Measurements from ENCODE around the gene IL9R. TPM values are rescaled to one million over a fixed set of nuclear protein-coding genes. Genes with fewer than 3 reads are reported as not detected.
A peak's percentile ranks its signal among the peaks of the same experiment; 100 is the strongest.
"Not testable (repeated sequence)": the region's sequence is repeated elsewhere in the genome, so short reads cannot be mapped to it uniquely, and the experiment has no call there.

The IL9R gene
- total RNA-seq, 2 donors from 2014 or later: 0.31 to 0.62 TPM

GRCh38 chrX:155968326-155968661, 29.2 kb upstream of the IL9R start:
- H3K4me1 ChIP-seq (ENCODE audit: control insufficient read depth, insufficient read depth, low read length): no peaks in the 10 kb centered on the region
- Mint-ChIP-seq H3K4me3 (no peak overlapping the region), H3K9me3 (peaks cover 85% of the 10 kb centered on the region), H3K36me3 (ENCODE audit: low read depth) (no peaks in the 10 kb centered on the region), H3K27me3 (ENCODE audit: insufficient read depth) (no peaks in the 10 kb centered on the region), H3K4me1 (no peaks in the 10 kb centered on the region), H3K27ac (no peak overlapping the region)
- no peaks in the 10 kb centered on the region for H3K36me3 ChIP-seq (ENCODE audit: control insufficient read depth, insufficient read depth, low read length)
- DNase-seq: no peak
- H3K27ac ChIP-seq (ENCODE audit: low read depth, low read length): no peak overlapping the region
- H3K9me3 ChIP-seq (ENCODE audit: control insufficient read depth, low read length): peaks cover 47% of the 10 kb centered on the region
- 64% methylated on average over 1 of the region's 1 CpG; no CpG with 5 or more reads in 1 of the 2 experiments for WGBS, 2 experiments (ENCODE audit: insufficient coverage in 1 of 2, insufficient read length in 1 of 2)
- TF ChIP-seq, protein P1, sequence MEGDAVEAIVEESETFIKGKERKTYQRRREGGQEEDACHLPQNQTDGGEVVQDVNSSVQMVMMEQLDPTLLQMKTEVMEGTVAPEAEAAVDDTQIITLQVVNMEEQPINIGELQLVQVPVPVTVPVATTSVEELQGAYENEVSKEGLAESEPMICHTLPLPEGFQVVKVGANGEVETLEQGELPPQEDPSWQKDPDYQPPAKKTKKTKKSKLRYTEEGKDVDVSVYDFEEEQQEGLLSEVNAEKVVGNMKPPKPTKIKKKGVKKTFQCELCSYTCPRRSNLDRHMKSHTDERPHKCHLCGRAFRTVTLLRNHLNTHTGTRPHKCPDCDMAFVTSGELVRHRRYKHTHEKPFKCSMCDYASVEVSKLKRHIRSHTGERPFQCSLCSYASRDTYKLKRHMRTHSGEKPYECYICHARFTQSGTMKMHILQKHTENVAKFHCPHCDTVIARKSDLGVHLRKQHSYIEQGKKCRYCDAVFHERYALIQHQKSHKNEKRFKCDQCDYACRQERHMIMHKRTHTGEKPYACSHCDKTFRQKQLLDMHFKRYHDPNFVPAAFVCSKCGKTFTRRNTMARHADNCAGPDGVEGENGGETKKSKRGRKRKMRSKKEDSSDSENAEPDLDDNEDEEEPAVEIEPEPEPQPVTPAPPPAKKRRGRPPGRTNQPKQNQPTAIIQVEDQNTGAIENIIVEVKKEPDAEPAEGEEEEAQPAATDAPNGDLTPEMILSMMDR (conservative IDR thresholded peaks at IDR 0.05): no peak
- no peak overlapping the region for H3K4me3 ChIP-seq (ENCODE audit: low read length)
- H3K9ac ChIP-seq (ENCODE audit: extremely low read depth, low read length, poor library complexity, severe bottlenecking): no peak overlapping the region
- no peaks in the 10 kb centered on the region for H3K27me3 ChIP-seq (ENCODE audit: control insufficient read depth, insufficient read depth, low read length, poor library complexity, severe bottlenecking)

DNA sequence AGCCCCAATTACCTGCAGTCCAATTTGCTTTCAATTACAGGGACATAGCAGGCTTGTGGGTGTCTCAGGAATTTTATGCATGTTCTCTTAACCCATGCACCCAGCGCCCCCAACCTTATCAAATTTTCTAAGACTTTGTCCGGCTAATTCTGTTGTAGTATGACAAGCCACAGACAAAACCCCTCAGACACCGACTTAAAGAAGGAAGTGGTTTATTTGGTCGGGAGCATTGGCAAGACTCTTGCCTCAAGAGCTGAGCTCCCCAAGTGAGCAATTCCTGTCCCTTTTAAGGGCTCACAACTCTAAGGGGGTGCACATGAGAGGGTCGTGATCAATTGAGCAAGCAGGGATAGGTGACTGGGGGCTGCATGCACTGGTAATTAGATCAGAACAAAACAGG, 28.7 kb upstream of the IL9R start:
- DNase-seq: no peak
- Mint-ChIP-seq H3K4me1 (no peaks in the 10 kb centered on the region), H3K27ac (no peak overlapping the region), H3K27me3 (ENCODE audit: insufficient read depth) (no peaks in the 10 kb centered on the region), H3K9me3 (peaks cover 80% of the 10 kb centered on the region), H3K4me3 (no peak overlapping the region), H3K36me3 (ENCODE audit: low read depth) (no peaks in the 10 kb centered on the region)
- WGBS, 2 experiments (ENCODE audit: insufficient coverage in 1 of 2, insufficient read length in 1 of 2): 52 to 62% methylated on average over 2 to 5 of the region's 5 CpGs
- Histone ChIP-seq H3K9me3 (ENCODE audit: control insufficient read depth, low read length) (peaks cover 42% of the 10 kb centered on the region), H3K4me1 (ENCODE audit: control insufficient read depth, insufficient read depth, low read length) (no peaks in the 10 kb centered on the region), H3K4me3 (ENCODE audit: low read length) (no peak overlapping the region), H3K27me3 (ENCODE audit: control insufficient read depth, insufficient read depth, low read length, poor library complexity, severe bottlenecking) (no peaks in the 10 kb centered on the region), H3K36me3 (ENCODE audit: control insufficient read depth, insufficient read depth, low read length) (no peaks in the 10 kb centered on the region), H3K27ac (ENCODE audit: low read depth, low read length) (no peak overlapping the region), H3K9ac (ENCODE audit: extremely low read depth, low read length, poor library complexity, severe bottlenecking) (no peak overlapping the region)
- TF ChIP-seq, protein P1 (conservative IDR thresholded peaks at IDR 0.05): no peak

DNA sequence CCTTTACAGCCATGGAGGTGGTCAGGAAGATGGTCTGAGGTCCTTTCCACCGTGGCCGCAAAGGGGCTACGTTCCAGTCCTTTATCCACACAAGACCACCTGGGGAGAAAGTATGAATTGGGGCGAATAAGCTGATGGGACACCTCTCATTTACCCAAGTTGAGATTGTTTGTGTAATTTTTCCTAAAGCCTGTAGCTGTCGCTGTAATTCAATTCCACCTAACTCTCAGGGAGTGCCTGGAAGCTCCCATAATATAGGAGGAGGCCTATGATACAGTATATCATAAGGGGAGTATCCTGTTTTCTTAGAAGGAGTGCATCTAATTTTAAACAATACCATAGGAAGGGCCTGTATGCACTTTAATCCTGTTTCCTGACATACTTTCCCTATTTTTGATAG, 25.8 kb upstream of the IL9R start:
- H3K36me3 Mint-ChIP-seq (ENCODE audit: low read depth); H3K27ac ChIP-seq (ENCODE audit: low read depth, low read length); H3K27me3 Mint-ChIP-seq (ENCODE audit: insufficient read depth); H3K4me3 Mint-ChIP-seq; H3K4me1 ChIP-seq (ENCODE audit: control insufficient read depth, insufficient read depth, low read length); DNase-seq; H3K27ac Mint-ChIP-seq; H3K27me3 ChIP-seq (ENCODE audit: control insufficient read depth, insufficient read depth, low read length, poor library complexity, severe bottlenecking); H3K4me1 Mint-ChIP-seq; H3K9ac ChIP-seq (ENCODE audit: extremely low read depth, low read length, poor library complexity, severe bottlenecking); H3K4me3 ChIP-seq (ENCODE audit: low read length); H3K36me3 ChIP-seq (ENCODE audit: control insufficient read depth, insufficient read depth, low read length): not testable (repeated sequence)
- peaks cover 71% of the 10 kb centered on the region for H3K9me3 Mint-ChIP-seq
- TF ChIP-seq, protein P1 (conservative IDR thresholded peaks at IDR 0.05): peak; percentile 43
- 50 to 78% methylated on average over 1 to 5 of the region's 5 CpGs for WGBS, 2 experiments (ENCODE audit: insufficient coverage in 1 of 2, insufficient read length in 1 of 2)
- peaks cover 34% of the 10 kb centered on the region for H3K9me3 ChIP-seq (ENCODE audit: control insufficient read depth, low read length)

DNA sequence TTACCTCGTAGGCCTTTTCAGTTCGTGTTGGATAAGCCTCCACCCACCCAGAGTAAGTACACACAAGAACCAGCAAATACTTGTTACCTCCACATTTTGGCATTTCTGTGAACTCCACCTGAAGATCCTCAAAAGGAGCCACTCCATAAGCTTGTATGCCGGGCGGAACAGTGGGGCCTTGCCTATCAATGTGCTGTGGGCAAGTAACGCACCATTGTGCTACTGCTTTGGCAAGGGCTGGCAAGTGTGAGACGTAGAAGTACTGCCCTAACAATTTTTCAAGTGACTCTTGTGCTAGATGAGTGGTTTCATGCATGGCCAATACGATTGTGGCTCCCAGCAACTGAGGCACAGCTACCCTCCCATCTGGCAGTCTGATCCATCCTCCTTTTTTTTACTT, 25.3 kb upstream of the IL9R start:
- not testable (repeated sequence) for DNase-seq; H3K27me3 Mint-ChIP-seq (ENCODE audit: insufficient read depth); H3K27ac ChIP-seq (ENCODE audit: low read depth, low read length); H3K36me3 Mint-ChIP-seq (ENCODE audit: low read depth); H3K36me3 ChIP-seq (ENCODE audit: control insufficient read depth, insufficient read depth, low read length); H3K4me1 ChIP-seq (ENCODE audit: control insufficient read depth, insufficient read depth, low read length); H3K27me3 ChIP-seq (ENCODE audit: control insufficient read depth, insufficient read depth, low read length, poor library complexity, severe bottlenecking); H3K4me3 ChIP-seq (ENCODE audit: low read length); H3K4me3 Mint-ChIP-seq; H3K27ac Mint-ChIP-seq; H3K9ac ChIP-seq (ENCODE audit: extremely low read depth, low read length, poor library complexity, severe bottlenecking); H3K4me1 Mint-ChIP-seq
- H3K9me3 ChIP-seq (ENCODE audit: control insufficient read depth, low read length): peaks cover 28% of the 10 kb centered on the region
- WGBS, 2 experiments (ENCODE audit: insufficient coverage in 1 of 2, insufficient read length in 1 of 2): 76 to 81% methylated on average over 5 of the region's 7 CpGs
- peaks cover 72% of the 10 kb centered on the region for H3K9me3 Mint-ChIP-seq

Data from endodermal cell (in vitro differentiated cells).